DOHH2 (cell line): Measurements from ENCODE around the gene RAB6B.
A peak's percentile ranks its signal among the peaks of the same experiment; 100 is the strongest.

Experiments
- H3F3A ChIP-seq: fragments of 200-600 bp; sonication (generic), shearing (Covaris generic); 2 replicates; pipeline ENCODE4 v1.6.0; 2016; ENCODE audit warnings: antibody characterized with exemption, mild to moderate bottlenecking; ENCODE audit not compliant: control insufficient read depth, insufficient read depth
- H3K27ac ChIP-seq: fragments of 200-600 bp; sonication (generic); 2 replicates; pipeline ENCODE4 v1.5.1; 2014; ENCODE audit warnings: low read depth, mild to moderate bottlenecking, low read length, moderate library complexity
- H3K27me3 ChIP-seq: fragments of 200-600 bp; sonication (generic); 2 replicates; pipeline ENCODE4 v1.6.1; 2014; ENCODE audit warnings: mild to moderate bottlenecking, low read length, mixed read lengths; ENCODE audit not compliant: control insufficient read depth
- H3K36me3 ChIP-seq: fragments of 200-600 bp; sonication (generic); 2 replicates; pipeline ENCODE4 v1.6.1; 2014; ENCODE audit warnings: mild to moderate bottlenecking, low read length, moderate library complexity, mixed read lengths; ENCODE audit not compliant: control insufficient read depth
- H3K4me1 ChIP-seq: fragments of 200-600 bp; sonication (generic); 2 replicates; pipeline ENCODE4 v1.6.1; 2014; ENCODE audit warnings: mild to moderate bottlenecking, low read length, mixed read lengths; ENCODE audit not compliant: control insufficient read depth
- H3K4me2 ChIP-seq: fragments of 200-600 bp; sonication (generic); 2 replicates; pipeline ENCODE4 v1.6.0; 2014; ENCODE audit warnings: mild to moderate bottlenecking, low read length, moderate library complexity
- H3K4me3 ChIP-seq: fragments of 200-600 bp; sonication (generic); 2 replicates; pipeline ENCODE4 v1.5.1; 2014; ENCODE audit warnings: mild to moderate bottlenecking, low read length, mixed read lengths
- H3K79me2 ChIP-seq: fragments of 200-600 bp; sonication (generic); 2 replicates; pipeline ENCODE4 v1.6.1; 2014; ENCODE audit warnings: mild to moderate bottlenecking, low read length, mixed read lengths; ENCODE audit not compliant: control insufficient read depth
- H3K9me2 ChIP-seq: fragments of 200-600 bp; sonication (generic); replicated peaks from 2 replicates; pipeline ENCODE4 v1.6.1; 2014; ENCODE audit warnings: mild to moderate bottlenecking, low read length, mixed read lengths; ENCODE audit not compliant: control insufficient read depth
- H3K9me3 ChIP-seq: fragments of 200-600 bp; sonication (generic); 2 replicates; pipeline ENCODE4 v1.6.1; 2014; ENCODE audit warnings: antibody characterized with exemption, low read length, mixed read lengths; ENCODE audit not compliant: control insufficient read depth, insufficient read depth
- H4K20me1 ChIP-seq: fragments of 200-600 bp; sonication (generic); 2 replicates; pipeline ENCODE4 v1.6.0; 2014; ENCODE audit warnings: low read depth, mild to moderate bottlenecking, antibody characterized with exemption, low read length, moderate library complexity; ENCODE audit not compliant: control insufficient read depth, insufficient read depth
- CTCF ChIP-seq: fragments of 200-600 bp; sonication (generic); IDR thresholded peaks from one replicate; pipeline ENCODE4 v1.5.1; 2014; ENCODE audit warnings: antibody characterized with exemption, mild to moderate bottlenecking, low read depth, low read length; ENCODE audit not compliant: poor library complexity, severe bottlenecking
- EZH2phosphoT487 ChIP-seq: fragments of 200-600 bp; sonication (generic); IDR thresholded peaks from 2 replicates; pipeline ENCODE4 v1.6.1; 2017; ENCODE audit warnings: borderline replicate concordance, mild to moderate bottlenecking, antibody characterized with exemption, low read length, moderate library complexity, mixed read lengths

The RAB6B gene

GRCh38 chr3:133910422-133910821 is 14.7 kb upstream of the RAB6B start:
- no peaks in the 10 kb centered on the region for H3K9me2 ChIP-seq
- H3K4me3 ChIP-seq, result no peak overlapping the region
- TF ChIP-seq CTCF (peak; percentile 13), EZH2phosphoT487 (no peak)
- no peaks in the 10 kb centered on the region for H4K20me1 ChIP-seq
- no peaks in the 10 kb centered on the region for H3K36me3 ChIP-seq
- H3K4me2 ChIP-seq, result no peak overlapping the region
- H3K27ac ChIP-seq, result no peak overlapping the region
- H3K79me2 ChIP-seq, result no peaks in the 10 kb centered on the region
- H3K27me3 ChIP-seq, result peaks cover 18% of the 10 kb centered on the region
- H3F3A ChIP-seq, result no peaks in the 10 kb centered on the region
- H3K4me1 ChIP-seq, result no peaks in the 10 kb centered on the region
- no peaks in the 10 kb centered on the region for H3K9me3 ChIP-seq

DNA sequence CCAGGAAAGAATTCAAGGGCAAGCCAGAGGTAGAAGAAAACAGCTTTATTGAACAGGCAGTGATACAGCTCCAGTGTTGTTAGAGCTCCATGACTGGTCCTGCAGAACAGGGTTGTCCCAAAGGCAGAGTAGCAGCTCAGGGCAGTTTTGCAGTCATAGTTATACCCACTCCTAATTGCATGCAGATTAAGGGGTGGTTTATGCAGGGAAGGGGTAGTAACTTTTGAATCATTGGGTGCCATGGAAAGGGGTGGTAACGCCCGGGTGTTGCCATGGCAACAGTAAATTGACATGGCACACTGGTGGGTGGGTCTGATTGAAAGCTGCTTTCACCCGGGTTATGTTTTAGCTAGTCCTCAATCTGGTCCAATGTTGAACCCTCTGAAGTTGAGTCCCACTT is 9.7 kb upstream of the RAB6B start:
- Histone ChIP-seq H3K4me2 (no peak overlapping the region), H3F3A (no peaks in the 10 kb centered on the region), H3K4me3 (no peak overlapping the region), H3K4me1 (no peaks in the 10 kb centered on the region), H3K27me3 (peaks cover 12% of the 10 kb centered on the region), H3K36me3 (no peaks in the 10 kb centered on the region), H3K79me2 (no peaks in the 10 kb centered on the region), H3K9me3 (no peaks in the 10 kb centered on the region), H3K27ac (no peak overlapping the region), H4K20me1 (no peaks in the 10 kb centered on the region), H3K9me2 (no peaks in the 10 kb centered on the region)
- TF ChIP-seq EZH2phosphoT487 (no peak), CTCF (no peak)

DNA sequence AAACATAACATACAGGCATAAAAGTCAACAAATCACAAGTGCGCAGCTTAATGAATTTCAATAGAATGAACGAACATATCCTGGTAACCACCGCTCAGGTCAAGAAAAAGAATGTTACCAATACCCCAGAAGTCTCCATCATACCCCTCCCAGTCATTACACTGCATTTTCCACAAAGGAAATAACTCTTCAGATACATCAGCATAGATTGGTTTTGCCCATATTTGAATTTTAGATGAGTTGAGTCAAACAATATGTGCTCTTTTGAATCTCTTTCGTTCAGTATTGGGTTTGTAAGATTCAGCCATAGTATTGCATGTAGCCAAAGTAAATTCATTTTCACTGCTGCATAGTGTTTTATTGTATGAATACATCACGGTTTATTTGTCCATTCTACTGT is 6.2 kb upstream of the RAB6B start:
- Histone ChIP-seq H3K79me2 (no peaks in the 10 kb centered on the region), H3K4me2 (no peak overlapping the region), H3K27me3 (peaks cover 13% of the 10 kb centered on the region; the same call in 1 of the 2 replicates), H3K4me3 (no peak overlapping the region), H3K4me1 (no peaks in the 10 kb centered on the region), H3K27ac (no peak overlapping the region), H4K20me1 (no peaks in the 10 kb centered on the region), H3F3A (no peaks in the 10 kb centered on the region), H3K9me3 (no peaks in the 10 kb centered on the region), H3K36me3 (no peaks in the 10 kb centered on the region), H3K9me2 (no peaks in the 10 kb centered on the region)
- no peak for TF ChIP-seq EZH2phosphoT487
- TF ChIP-seq CTCF, result no peak

GRCh38 chr3:133901083-133901482 is 5.4 kb upstream of the RAB6B start:
- no peaks in the 10 kb centered on the region for H4K20me1 ChIP-seq
- H3K27me3 ChIP-seq, result peaks cover 13% of the 10 kb centered on the region; the same call in 1 of the 2 replicates
- no peaks in the 10 kb centered on the region for H3F3A ChIP-seq
- H3K4me2 ChIP-seq, result no peak overlapping the region
- no peaks in the 10 kb centered on the region for H3K79me2 ChIP-seq
- TF ChIP-seq EZH2phosphoT487, result no peak
- no peaks in the 10 kb centered on the region for H3K36me3 ChIP-seq
- no peak overlapping the region for H3K27ac ChIP-seq
- H3K4me1 ChIP-seq, result no peaks in the 10 kb centered on the region
- no peak overlapping the region for H3K4me3 ChIP-seq
- no peaks in the 10 kb centered on the region for H3K9me2 ChIP-seq
- no peaks in the 10 kb centered on the region for H3K9me3 ChIP-seq
